Vagina (tissue), 2 donors: ENCODE results near the gene WNK2.

Experiments
- POLR2AphosphoS5 ChIP-seq, 2 donors: sonication (generic); formaldehyde crosslinking; IDR thresholded peaks; one replicate each; pipeline ENCODE4 v1.9.0; 2017; ENCODE audit warnings: antibody characterized with exemption in 2 of 2, mild to moderate bottlenecking in 2 of 2, low read depth in 1 of 2; ENCODE audit not compliant: insufficient read depth in 1 of 2
- TF ChIP-seq, protein P1 (sequence below), 3 experiments: fragments of 450-650 bp in 2 of 3; fragments of 200-600 bp in 1 of 3; sonication (generic) in 1 of 3; IDR thresholded peaks; one replicate each; pipeline ENCODE4 v1.5.1; 2017 to 2019; ENCODE audit warnings: antibody characterized with exemption in 3 of 3, mild to moderate bottlenecking in 2 of 3, moderate library complexity in 2 of 3

DNA sequence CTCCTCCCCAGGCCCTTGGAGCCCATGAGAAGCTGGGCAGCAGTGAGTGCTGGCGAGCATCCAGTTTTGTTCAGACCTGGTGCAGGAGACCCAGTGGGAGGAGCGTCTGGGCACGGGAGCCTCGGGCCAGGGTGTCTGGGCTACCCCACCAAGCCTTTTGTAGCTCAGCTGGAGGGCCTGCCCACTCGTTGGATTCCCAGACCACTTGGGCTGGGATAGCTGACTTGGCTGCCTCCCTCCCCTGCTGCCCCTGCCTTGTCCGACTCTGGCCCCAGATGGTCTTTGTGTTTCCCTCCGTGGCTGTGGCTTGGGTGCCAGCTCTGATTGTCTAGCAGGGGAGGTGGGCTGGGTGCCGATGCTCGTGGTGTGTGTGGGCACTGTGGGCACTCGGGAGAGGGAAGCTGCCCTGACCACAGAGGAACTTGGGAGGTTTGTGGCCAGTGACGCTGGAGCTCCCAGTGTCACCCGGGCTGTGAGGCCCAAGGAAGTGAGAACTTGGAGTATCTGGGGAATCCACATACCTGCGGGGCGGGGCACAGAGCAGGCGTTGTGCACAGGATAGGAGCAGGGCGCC lies 47.3 kb downstream of the WNK2 start:
- TF ChIP-seq, protein P1, sequence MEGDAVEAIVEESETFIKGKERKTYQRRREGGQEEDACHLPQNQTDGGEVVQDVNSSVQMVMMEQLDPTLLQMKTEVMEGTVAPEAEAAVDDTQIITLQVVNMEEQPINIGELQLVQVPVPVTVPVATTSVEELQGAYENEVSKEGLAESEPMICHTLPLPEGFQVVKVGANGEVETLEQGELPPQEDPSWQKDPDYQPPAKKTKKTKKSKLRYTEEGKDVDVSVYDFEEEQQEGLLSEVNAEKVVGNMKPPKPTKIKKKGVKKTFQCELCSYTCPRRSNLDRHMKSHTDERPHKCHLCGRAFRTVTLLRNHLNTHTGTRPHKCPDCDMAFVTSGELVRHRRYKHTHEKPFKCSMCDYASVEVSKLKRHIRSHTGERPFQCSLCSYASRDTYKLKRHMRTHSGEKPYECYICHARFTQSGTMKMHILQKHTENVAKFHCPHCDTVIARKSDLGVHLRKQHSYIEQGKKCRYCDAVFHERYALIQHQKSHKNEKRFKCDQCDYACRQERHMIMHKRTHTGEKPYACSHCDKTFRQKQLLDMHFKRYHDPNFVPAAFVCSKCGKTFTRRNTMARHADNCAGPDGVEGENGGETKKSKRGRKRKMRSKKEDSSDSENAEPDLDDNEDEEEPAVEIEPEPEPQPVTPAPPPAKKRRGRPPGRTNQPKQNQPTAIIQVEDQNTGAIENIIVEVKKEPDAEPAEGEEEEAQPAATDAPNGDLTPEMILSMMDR (IDR thresholded peaks at IDR 0.05): no peak
- TF ChIP-seq POLR2AphosphoS5 (IDR thresholded peaks at IDR 0.05; ENCODE audit: insufficient read depth in 1 of 2, low read depth in 1 of 2): no peak
